GM19328 (cell line): Measurements from ENCODE around the gene MAP3K4.
"Not testable (repeated sequence)": the region's sequence is repeated elsewhere in the genome, so short reads cannot be mapped to it uniquely, and the experiment has no call there.

Experiments
- ATAC-seq: cut with Tn5 transposase; IDR thresholded peaks from one replicate; pipeline ENCODE4 v1.9.1; 2021; ENCODE audit warnings: mild to moderate bottlenecking, moderate library complexity; ENCODE audit not compliant: unreplicated experiment

MAP3K4 gene

DNA sequence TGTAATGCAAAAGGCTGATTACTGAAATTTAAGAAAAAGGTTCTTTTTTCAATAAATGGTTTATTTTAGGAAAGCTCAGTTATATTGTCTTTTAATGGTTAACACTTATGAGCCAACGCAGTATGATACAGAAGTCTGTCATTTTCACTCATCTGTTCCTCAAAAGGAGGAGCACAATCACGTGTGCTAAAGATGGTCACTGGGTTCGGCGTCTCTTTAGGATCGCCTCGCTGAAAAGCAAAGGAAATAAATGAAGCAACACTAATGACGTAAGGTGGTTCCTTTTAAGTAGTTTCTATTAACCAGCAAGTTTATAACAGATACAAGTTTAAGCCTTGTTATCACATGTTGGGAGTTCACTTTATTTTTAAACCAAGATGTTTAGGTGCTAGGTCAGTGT lies 125.7 kb downstream of the MAP3K4 start:
- ATAC-seq = no peak

DNA sequence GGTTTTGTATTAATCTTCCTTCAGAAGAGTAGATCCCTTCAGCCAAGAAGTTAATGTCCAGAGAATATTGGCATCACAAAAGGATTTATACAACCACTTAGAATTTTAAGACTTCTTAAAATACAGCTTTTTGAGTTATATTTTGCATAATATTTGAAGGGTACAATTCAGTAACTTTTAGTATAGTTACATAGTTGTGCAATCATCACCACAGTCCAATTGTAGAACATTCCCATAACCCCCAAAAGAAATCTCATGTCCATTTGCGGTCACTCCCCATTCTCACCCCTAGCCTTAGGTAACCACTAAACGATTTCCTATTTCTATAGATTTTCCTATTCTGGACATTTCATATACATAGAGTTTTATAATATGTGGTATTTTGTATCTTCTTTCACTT lies 126.4 kb downstream of the MAP3K4 start:
- ATAC-seq = no peak

DNA sequence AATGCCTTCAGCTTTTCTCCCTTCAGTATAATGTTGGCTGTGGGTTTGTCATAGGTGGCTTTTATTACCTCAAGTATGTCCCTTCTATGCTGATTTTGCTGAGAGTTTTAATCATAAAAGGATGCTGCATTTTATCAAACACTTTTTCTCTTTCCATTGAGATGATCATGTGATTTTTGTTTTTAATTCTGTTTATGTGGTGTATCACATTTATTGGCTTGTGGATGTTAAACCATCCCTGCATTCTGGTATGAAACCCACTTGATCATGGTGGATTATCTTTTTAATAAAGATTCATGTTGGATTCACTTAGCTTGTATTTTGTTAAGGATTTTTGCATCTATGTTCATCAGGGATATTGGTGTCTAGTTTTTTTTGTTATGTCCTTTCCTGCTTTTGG lies 131.8 kb downstream of the MAP3K4 start:
- ATAC-seq = not testable (repeated sequence)

DNA sequence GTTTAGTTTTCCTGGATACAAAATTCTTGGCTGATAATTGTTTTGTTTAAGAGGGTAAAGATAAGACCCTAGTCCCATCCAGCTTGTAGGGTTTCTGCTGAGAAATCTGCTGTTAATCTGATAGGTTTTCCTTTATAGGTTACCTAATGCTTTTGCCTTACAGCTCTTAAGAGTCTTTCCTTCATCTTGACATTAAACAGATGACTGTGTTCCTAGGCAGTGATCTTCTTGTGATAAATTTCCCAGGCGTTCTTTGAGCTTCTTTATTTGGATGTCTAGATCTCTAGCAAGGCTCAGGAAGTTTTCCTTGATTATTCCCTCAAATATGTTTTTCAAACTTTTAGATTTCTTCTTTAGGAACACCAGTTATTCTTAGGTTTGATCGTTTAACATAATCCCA lies 134.0 kb downstream of the MAP3K4 start:
- ATAC-seq = no peak

DNA sequence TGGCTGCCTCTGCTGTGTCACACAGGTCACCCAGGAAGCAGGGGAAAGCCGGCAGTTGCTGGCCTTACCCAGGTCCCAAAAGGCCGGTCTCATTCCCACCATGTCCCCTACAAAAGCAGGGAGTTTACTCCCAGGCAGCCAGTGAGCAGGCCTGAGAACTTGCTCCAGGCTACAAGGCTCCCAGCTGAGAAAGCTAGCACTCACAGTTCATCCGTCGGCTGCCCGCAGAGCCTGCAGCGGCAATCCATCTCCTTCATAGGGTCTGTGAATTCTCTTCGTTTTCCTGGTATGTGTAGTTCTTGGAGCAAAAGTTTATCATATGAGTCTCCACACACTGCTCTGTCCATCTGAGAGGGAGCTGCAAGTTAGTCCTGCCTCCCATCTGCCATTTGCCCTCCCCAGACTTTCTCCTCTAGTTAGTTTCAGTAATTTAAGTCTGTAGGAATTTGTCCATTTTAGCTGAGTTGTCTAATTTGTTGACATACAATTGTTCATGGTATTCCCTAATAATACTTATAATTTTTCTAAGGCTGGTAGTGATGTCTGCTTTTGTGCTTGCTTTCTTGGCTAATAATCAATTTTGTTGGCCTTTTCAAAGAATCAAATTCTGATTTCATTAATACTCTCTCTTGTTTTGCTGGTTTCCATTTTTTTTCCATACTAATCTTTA lies 135.6 kb downstream of the MAP3K4 start:
- no peak for ATAC-seq

DNA sequence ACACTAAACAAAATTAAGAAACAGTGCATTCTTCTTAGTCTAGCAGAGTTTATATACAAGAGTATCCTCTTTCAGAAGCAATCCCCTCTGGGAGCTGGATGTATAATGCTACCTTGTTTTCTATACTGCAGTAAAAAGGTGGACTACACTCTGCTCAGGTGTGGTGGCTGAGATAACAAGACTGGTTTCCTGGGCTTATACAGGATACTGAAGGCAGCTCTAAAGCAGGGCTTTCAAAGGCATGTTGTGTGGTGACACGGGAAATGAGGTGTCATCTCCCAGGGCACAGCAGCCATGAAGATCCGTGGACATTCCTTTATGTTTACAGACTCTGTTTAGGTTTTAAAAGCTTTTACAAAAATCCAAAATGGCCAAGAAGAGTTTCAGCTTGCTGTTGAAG lies 136.7 kb downstream of the MAP3K4 start:
- no peak for ATAC-seq

DNA sequence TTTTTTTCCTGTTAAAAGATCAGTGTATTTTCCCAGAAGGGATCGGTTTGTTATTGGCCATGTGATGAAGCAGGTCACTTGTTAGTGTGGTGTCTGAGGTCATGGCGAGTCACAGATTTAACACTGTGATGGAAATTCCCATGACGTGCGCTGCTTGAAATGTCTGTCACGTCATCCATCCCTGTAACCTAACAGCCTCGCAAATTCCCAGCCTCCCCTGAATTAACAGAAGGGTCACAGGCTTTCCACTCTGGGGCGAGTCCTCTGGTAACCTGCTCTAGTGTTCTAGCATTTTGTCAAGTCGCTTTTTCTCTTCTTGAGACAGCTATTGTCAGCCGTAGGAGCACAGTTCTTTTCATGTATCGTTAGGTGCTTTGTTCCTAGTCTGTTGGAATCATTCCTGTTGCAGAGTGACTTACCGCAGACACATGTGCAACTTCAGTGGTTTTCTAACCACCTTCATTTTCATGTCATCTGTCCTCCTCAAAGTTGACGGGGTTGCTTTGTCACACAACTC lies 137.2 kb downstream of the MAP3K4 start:
- ATAC-seq = no peak

DNA sequence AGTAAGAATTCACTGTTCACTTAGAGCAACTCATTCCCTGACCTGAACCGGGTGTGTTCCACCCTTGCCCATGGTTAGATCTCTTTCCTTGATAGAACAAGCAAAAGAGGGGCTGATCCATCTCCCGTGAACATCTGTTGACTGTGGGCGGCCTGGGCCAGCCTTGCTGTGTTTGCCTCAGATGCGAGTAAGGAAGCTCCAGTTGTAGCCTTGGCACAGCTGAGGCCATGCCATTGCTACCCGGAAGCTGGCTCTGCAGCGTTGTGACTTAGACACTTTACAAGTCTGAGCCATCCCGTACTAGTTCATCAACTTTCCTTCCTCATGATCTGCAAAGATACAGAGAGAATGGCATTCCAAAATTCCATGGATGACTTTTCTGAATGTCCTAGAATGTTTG lies 139.0 kb downstream of the MAP3K4 start:
- no peak for ATAC-seq

DNA sequence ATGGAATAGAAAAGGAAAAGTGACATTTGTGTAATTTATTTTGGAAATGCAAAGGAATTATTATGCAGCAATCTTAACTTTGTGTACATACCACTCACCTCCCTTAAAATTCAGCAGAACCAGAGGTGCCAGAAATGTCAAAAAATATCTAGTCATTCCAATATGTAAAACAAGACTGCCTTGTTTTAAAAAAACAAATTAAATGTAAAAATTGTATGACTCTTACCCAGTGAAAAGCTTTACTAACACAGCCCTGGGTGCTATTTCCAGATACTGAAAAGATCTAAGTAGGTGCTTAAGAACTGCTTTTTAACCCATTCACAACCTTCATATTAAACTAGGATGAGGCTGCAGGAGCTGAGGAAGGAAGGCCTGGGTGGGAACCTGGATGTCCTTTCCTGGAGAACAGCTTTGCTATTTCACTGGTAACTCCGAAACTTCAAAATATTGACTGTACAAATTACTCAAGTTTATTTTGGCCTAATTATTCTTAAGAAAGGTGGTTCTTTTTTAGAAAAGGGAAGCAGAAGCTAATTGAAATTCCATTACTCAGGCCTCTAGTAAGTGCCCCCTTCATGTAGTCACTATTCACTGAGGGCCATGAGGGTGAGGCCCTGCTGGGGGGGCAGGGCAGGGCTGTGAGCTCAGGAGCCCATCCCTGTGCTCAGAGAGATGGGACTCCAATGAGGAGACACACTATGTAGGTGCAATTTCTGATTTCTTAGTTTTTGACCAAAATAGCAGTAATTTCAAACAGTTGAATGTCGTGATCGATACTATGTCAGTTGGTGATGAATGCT lies 139.6 kb downstream of the MAP3K4 start:
- ATAC-seq = no peak

DNA sequence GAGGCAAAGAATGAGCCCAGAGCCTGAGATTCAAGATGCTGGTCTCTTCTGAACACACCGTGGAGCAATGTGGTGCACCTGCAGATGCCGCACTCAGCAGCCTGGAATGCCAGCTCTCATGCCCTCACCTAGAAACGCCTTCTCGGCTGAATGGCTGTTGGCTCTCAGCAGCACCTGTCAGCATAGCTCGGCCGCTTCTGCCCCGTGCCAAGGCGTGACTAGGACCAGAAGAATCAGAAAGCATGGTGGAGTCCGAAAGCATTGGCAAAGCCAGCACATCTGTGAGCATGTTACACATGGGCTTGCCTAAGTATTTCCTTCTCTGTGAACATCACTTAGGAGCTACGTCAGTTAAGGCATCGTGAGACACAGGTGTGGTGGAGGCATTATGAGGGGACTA lies 140.8 kb downstream of the MAP3K4 start:
- ATAC-seq = no peak

DNA sequence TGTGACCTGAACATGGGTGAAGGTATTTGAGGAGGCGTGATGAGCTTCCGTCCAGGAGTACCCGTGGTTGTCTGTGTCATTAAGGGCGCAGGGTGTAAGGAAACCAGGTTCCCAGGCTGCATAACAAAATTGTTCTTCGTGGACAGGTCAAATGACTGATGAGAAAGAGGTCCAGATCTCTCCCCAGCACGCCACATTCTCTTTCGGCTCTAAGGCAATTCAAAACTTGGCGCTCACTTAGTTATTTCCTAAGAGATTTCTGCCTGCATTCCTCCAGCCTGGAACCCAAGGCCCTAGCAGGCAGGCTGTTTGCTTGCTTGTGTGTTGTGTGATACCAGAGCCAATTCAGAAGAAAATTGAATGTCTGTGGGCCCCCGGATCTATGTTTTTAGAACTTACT lies 142.4 kb downstream of the MAP3K4 start:
- ATAC-seq = no peak

DNA sequence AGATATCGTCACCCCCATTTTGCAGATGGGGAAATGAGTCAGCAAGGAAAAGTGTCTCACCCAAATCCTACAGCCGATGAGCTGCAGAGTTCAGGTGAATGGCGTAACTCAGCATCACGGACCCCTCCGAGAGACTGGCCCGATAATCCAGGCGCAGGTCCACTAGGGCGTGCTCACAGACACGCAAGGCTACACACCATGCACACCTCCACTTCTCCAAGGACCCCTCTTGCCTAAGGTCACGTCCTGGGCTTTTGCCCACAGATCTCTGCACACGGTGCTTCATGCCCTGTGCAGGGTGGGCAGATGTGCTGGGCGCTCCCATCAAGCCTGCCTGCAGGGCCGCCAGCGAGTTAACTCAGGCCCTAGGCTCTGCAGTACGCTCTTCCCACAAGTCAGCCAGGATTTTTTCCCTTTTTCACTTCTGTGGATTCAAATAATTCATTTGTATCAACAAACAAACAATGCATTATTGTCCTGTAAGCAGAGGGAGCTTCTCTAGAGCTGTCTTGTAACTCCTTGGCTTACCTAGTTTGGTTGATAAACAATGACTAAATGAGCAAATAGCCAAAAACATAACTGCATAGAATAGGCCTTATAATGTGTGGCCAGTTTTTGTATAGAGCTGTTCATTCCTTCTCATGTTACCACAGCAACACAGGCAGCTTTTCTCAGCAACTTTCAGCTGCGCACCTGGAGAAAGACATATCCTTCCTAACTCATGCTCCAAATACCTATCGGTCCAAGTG lies 143.2 kb downstream of the MAP3K4 start:
- ATAC-seq = no peak

DNA sequence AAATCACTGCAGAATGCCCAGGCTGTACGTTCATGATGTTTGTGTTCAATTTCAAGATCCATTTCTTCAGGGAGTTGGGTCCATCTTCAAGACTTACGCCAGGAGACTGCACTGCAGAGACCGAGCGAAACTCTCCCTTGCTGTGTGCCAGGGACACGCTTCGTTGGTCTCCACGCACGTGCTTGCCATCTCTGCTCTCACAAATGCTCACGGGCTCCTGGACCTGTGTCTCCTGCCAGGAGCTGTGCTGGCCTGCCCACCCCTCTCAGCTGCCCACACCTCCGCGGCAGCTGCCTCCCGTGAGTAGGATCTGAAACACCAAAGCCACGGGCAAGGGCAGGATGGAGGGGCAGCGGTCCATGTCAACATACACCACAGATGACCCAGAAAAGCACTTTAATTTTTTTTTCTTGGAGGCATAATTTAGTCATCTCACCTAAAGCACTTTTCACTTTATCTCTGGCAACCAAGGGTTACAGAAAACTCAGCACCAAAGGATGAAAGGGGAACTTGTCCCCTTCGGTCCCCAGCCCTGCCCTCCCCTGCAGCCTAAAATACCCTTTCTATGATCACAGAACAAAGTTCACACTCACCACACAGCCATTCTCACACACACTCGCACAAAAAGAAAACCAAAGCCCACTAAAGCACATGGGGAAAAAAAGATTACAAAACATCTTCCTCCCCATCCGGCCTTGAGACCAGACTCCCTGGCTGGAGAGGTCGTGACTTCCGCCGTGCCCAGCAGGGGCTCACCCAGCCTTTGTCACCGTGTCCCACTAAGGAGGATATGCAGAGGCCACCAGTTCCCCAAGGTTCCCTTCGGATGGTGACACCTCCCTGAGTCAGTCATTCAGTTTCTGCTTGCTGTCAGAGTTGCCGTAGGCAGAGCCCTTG lies 144.4 kb downstream of the MAP3K4 start:
- ATAC-seq = no peak

DNA sequence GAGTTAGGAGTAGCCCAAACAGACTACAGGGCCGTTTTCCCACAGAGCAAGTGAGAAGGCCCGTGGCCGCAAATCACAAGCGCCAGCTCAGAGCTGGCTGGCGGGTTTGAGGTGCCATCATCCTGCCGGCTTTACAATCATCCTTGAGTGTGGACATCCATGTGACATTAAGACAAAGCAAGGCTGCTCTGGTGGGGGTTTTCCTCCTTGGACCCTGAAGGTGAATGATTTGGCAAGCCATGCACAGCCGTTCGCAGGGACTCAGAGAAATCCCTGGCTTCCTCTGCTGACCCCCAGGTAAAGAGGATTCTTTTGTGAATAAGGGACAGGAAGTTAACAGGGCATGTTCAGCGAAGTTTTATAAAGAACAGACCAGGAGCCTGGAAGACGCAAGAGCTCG lies 145.1 kb downstream of the MAP3K4 start:
- ATAC-seq = no peak

DNA sequence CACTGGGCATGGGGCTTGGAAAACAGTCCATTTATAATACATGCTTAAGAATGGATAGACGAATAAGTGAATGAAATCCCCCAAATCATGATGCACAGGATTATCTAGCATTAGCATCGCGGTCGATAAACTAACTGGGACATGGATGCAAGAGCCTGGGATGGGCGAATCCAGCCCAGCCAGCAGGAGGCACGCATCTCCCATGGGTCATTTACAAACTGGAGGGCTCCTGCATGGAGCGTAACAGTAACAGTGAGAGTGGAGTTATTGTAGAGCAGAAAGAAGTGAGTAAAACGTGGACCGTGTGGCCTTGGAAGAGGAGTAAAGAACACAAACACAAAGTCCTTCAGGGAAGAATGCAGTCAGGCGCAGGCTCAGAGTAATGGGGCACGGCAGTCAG lies 145.8 kb downstream of the MAP3K4 start:
- ATAC-seq = no peak

DNA sequence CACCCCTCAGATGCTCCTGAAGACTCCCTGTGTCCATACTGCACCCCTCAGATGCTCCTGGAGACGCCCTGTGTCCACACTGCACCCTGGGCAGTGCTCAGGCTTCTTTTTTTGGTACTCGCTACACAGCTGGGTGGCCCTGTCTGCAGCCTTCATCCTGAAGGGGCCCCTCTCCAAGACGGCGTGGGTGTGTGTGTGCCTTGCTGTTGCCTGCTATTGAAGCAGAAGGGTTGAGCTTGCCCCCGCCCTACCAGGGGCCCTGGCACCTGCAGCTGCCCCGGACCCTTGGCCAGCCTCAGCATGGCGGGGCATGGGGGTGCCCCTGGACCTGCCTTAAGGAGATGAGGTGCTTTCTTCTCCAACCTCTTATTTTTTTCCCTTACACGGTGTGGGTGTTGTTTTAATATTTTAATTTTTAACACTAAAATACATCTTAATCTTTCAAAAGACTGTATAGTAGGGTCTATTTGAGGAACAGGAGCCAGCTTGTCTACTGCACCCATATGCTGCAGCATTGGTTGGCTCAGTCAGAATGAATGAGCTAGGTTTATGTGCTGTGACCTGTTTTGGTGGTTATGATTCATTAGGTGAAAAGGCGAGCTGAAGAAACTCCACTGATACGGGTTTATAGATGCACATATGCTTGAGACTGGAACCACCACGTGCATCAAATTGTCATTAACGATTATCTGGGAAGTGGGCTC lies 146.4 kb downstream of the MAP3K4 start:
- ATAC-seq = no peak

DNA sequence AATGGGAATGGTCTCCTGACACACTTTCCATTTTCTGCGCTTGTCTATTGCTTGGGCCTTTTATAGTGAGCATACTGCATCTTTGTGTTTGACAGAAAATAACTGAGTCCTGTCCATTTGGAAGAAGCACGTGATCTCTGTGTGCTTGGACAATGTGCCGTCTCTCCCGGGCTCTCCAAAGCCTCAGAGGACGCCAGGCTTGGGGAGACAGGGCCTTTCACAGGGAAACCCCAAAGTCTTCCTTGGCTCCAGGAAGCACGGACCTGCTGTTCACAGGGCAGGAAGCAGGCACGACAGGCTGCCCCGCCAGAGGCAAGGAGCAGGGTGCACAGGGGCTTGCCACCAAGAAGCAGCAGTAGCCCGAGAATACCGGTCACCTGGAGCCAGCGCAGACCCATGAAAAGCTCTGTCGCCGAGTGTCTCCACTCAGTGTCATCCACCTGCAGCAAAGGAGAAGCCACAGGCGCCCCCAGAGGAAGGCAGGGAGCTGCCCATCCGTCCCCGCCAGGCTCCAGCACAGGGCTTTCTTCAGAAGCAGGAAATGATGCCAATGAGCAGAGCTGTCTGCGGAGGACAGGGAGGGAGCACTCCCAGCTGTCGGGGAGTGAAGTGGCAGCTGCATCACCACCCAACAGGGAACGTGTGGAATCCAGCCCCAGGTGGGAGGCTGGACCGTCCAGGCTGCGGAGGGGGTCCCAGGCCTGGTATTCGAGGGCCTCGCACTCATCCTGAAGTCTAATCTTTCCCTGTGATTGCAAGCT lies 147.2 kb downstream of the MAP3K4 start:
- no peak for ATAC-seq

DNA sequence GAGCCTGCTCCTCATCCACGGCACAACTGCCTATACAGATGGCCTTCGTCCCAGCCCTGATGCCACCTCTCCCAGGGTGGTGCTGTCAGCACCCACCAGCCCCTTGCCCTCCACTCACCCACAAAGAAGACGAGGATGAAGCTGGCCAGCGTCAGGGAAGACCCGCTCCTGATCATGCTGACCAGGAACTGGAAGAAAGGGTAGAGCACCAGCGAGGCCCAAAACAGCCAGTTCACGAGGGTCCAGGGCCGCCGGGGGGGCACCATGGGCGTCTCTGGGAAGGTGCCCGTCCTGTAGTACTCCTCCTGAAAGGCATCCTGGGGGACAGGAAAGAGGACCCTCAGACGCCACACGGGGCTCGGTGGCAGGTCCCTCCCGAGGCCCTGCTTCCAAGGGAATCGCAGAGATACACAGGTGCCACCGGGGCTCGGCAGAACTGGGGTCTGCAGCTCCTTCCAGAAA lies 147.8 kb downstream of the MAP3K4 start:
- no peak for ATAC-seq
